WI38 (cell line): ENCODE measurements around the gene DCST1.
A peak's percentile ranks its signal among the peaks of the same experiment; 100 is the strongest.

Experiments
- H3K4me3 ChIP-seq: 2 replicates; pipeline ENCODE4 v1.5.1; 2011; ENCODE audit warnings: low read depth, mild to moderate bottlenecking, control low read depth, low read length
- CTCF ChIP-seq: IDR thresholded peaks from 2 replicates; pipeline ENCODE4 v1.5.1; 2012; ENCODE audit warnings: low read depth, mild to moderate bottlenecking, control low read depth, low read length

Gene DCST1

GRCh38 chr1:155062151-155062686 lies 28.6 kb downstream of the DCST1 start:
- no peak for TF ChIP-seq CTCF
- H3K4me3 ChIP-seq, result no peak overlapping the region

- peak; percentile 51 for TF ChIP-seq CTCF
- peak overlapping the region; percentile 91 for H3K4me3 ChIP-seq
Measured at GRCh38 chr1:155062702-155063411, 29.2 kb downstream of the DCST1 start.

- no peak for TF ChIP-seq CTCF
- peak within 1 kb of the TSS; percentile 91 for H3K4me3 ChIP-seq
Measured at GRCh38 chr1:155063550-155064110, 30.0 kb downstream of the DCST1 start, which contains the start of gene EFNA4. TSS of gene EFNA4 (plus strand) at chr1:155063740. CDS start at chr1:155063824, 84 bp downstream.

- peak overlapping the region; percentile 91 for H3K4me3 ChIP-seq
- TF ChIP-seq CTCF, result no peak
Measured at GRCh38 chr1:155064111-155064831, 30.6 kb downstream of the DCST1 start.

- TF ChIP-seq CTCF, result no peak
- H3K4me3 ChIP-seq, result peak overlapping the region; percentile 91
Measured at GRCh38 chr1:155064832-155065429, 31.3 kb downstream of the DCST1 start.

- TF ChIP-seq CTCF, result no peak
- H3K4me3 ChIP-seq, result no peak overlapping the region
Measured at GRCh38 chr1:155066777-155067176, 33.2 kb downstream of the DCST1 start.
